K562 (cell line): Measurements from ENCODE around the gene SLC15A3. TPM values are rescaled to one million over a fixed set of nuclear protein-coding genes. Genes with fewer than 3 reads are reported as not detected.

Experiments used
- ATAC-seq: fragments of 200-7000 bp; cut with Tn5 transposase; 3 replicates; pipeline ENCODE4 v1.9.1; 2020; ENCODE audit warnings: moderate library complexity
- BruUV-seq: library from RNA; stranded (reverse); fragments of 400-500 nt; replicated peaks from 2 replicates; lab custom pipeline; 2021; lab: Mats Ljungman, UMichigan
- CTCF ChIA-PET: fragments of 300-600 bp; formaldehyde crosslinking; extraction: SDS; loops from one replicate; lab custom pipeline; 2021; ENCODE audit warnings: low intra/inter-chr PET ratio; lab: Yijun Ruan, JAX
- POLR2A ChIA-PET: fragments of 300-600, 350-650 bp; sonication (Branson Sonifier 250); formaldehyde crosslinking; extraction: SDS; loops from one replicate; lab custom pipeline; 2021; ENCODE audit warnings: antibody characterized with exemption, inconsistent platforms; lab: Yijun Ruan, JAX
- DNase-seq, 4 experiments: peaks; one replicate each; pipeline versions ENCODE4 v3.0.0 to v3.0.0-alpha.2; 2011 to 2018; ENCODE audit warnings: low spot score in 3 of 4, mixed read lengths in 3 of 4; ENCODE audit errors: extremely low read depth in 1 of 4
- FAIRE-seq: peaks from 2 replicates; lab custom pipeline; 2011; peaks lifted over from hg19 to GRCh38; lab: Jason Lieb, UNC
- H2AFZ ChIP-seq: 2 replicates; pipeline ENCODE4 v1.6.0; 2011; ENCODE audit warnings: low read depth, low read length, control low read depth, inconsistent platforms
- H3K27ac ChIP-seq: fragments of 200-600 bp; 3 replicates; pipeline ENCODE4 v1.8.0; 2011; ENCODE audit warnings: low read depth, mild to moderate bottlenecking, control low read depth, inconsistent platforms, low read length, moderate library complexity, mixed read lengths; ENCODE audit errors: extremely low read depth
- H3K27me3 ChIP-seq, 2 experiments: fragments of 300-600 bp in 1 of 2; 2 replicates in 1 of 2; 3 replicates in 1 of 2; pipeline versions ENCODE4 v1.6.0 to v1.8.0; 2011; ENCODE audit warnings: inconsistent platforms in 2 of 2, low read length in 2 of 2, mild to moderate bottlenecking in 1 of 2, mixed read lengths in 1 of 2, moderate library complexity in 1 of 2; ENCODE audit not compliant: control insufficient read depth in 2 of 2, insufficient read depth in 2 of 2
- H3K36me3 ChIP-seq: fragments of 300-600 bp; 3 replicates; pipeline ENCODE4 v1.8.0; 2011; ENCODE audit warnings: mild to moderate bottlenecking, low read length, inconsistent platforms; ENCODE audit not compliant: control insufficient read depth, insufficient read depth
- H3K4me1 ChIP-seq, 2 experiments: fragments of 200-600 bp in 1 of 2; replicated peaks in 1 of 2; 2 replicates in 1 of 2; 3 replicates in 1 of 2; pipeline versions ENCODE4 v1.5.1 to v1.8.0; 2011; ENCODE audit warnings: inconsistent platforms in 2 of 2, low read length in 2 of 2, mild to moderate bottlenecking in 1 of 2, mixed read lengths in 1 of 2, moderate library complexity in 1 of 2; ENCODE audit not compliant: control insufficient read depth in 2 of 2, insufficient read depth in 2 of 2
- H3K4me2 ChIP-seq: 2 replicates; pipeline ENCODE4 v1.6.1; 2011; ENCODE audit warnings: low read length, control low read depth, inconsistent platforms, mixed read lengths; ENCODE audit not compliant: insufficient read depth
- H3K4me3 ChIP-seq: fragments of 200-600 bp; sonication (generic), shearing (Covaris generic); 2 replicates; pipeline ENCODE4 v1.5.1; 2016; ENCODE audit warnings: control low read depth, inconsistent platforms
- H3K79me2 ChIP-seq: fragments of 200-600 bp; 3 replicates; pipeline ENCODE4 v1.8.0; 2011; ENCODE audit warnings: low read length, inconsistent platforms; ENCODE audit not compliant: control insufficient read depth, insufficient read depth
- H3K9ac ChIP-seq, 2 experiments: 2 replicates each; pipeline versions ENCODE4 v1.6.0 to v1.6.1; 2011; ENCODE audit warnings: low read depth in 2 of 2, low read length in 2 of 2, control low read depth in 1 of 2, inconsistent platforms in 1 of 2, mild to moderate bottlenecking in 1 of 2, mixed read lengths in 1 of 2; ENCODE audit not compliant: insufficient read depth in 1 of 2
- H3K9me1 ChIP-seq: one replicate; pipeline ENCODE4 v1.6.0; 2011; ENCODE audit warnings: inconsistent platforms, mild to moderate bottlenecking, low read length, moderate library complexity; ENCODE audit not compliant: control insufficient read depth, insufficient read depth
- H3K9me3 ChIP-seq: replicated peaks from 2 replicates; pipeline ENCODE4 v1.5.1; 2011; ENCODE audit warnings: low read depth, low read length, inconsistent platforms; ENCODE audit not compliant: control insufficient read depth, insufficient read depth
- H4K20me1 ChIP-seq: replicated peaks from 2 replicates; pipeline ENCODE4 v1.6.1; 2011; ENCODE audit warnings: low read length, inconsistent platforms, mixed read lengths; ENCODE audit not compliant: control insufficient read depth, insufficient read depth
- RBBP5 ChIP-seq: fragments of 200-600 bp; sonication (generic); IDR thresholded peaks from 2 replicates; pipeline ENCODE4 v1.6.1; 2012; ENCODE audit warnings: borderline replicate concordance, mild to moderate bottlenecking, low read length, control low read depth, inconsistent platforms; ENCODE audit not compliant: insufficient read depth, poor library complexity, severe bottlenecking
- SMC3 ChIP-seq: conservative IDR thresholded peaks from 2 replicates; pipeline ENCODE4 v1.6.1; 2011; ENCODE audit warnings: low read depth, low read length, improper control_type of control experiment; ENCODE audit not compliant: insufficient read depth
- SPI1 ChIP-seq: IDR thresholded peaks from 2 replicates; pipeline ENCODE4 v1.6.1; 2011; ENCODE audit warnings: low read depth, low read length, control low read depth, borderline replicate concordance
- SRSF3 ChIP-seq: fragments of 200-400 bp; formaldehyde crosslinking; IDR thresholded peaks from 2 replicates; pipeline ENCODE4 v1.6.1; 2016; ENCODE audit warnings: mild to moderate bottlenecking, low read length, moderate library complexity; ENCODE audit not compliant: insufficient read depth
- TAF7 ChIP-seq: fragments of 450-650 bp; IDR thresholded peaks from 2 replicates; pipeline ENCODE4 v1.6.1; 2016; ENCODE audit warnings: missing genetic modification characterization, missing compliant biosample characterization
- YY1 ChIP-seq, 3 experiments: IDR thresholded peaks; 2 replicates each; pipeline ENCODE4 v1.6.1; 2011; ENCODE audit warnings: low read length in 2 of 3, mild to moderate bottlenecking in 2 of 3, moderate library complexity in 2 of 3, borderline replicate concordance in 1 of 3, control low read depth in 1 of 3, low read depth in 1 of 3; ENCODE audit not compliant: insufficient read depth in 3 of 3, insufficient replicate concordance in 2 of 3, control insufficient read depth in 1 of 3, insufficient read length in 1 of 3; ENCODE audit errors: extremely low read depth in 1 of 3
- ZBTB17 ChIP-seq: fragments of 450-650 bp; formaldehyde crosslinking; IDR thresholded peaks from 2 replicates; pipeline ENCODE4 v1.4.0; 2020; ENCODE audit warnings: mild to moderate bottlenecking
- ZNF23 ChIP-seq: fragments of 250-450 bp; sonication (Bioruptor Pico); IDR thresholded peaks from 2 replicates; pipeline ENCODE4 v1.4.0; 2020; ENCODE audit warnings: mild to moderate bottlenecking
- ZNF395 ChIP-seq: fragments of 200-800 bp; sonication (Bioruptor generic); IDR thresholded peaks from 2 replicates; pipeline ENCODE4 v1.6.1; 2017; ENCODE audit warnings: missing genetic modification characterization, missing compliant biosample characterization
- WGBS: fragments of 100-300 bp; shearing (Covaris generic); methylation state at CpG from one replicate; pipeline ENCODE4 v1.1.6; 2016; ENCODE audit warnings: low coverage, mixed read lengths; ENCODE audit not compliant: insufficient coverage; ENCODE audit errors: missing lambda C conversion rate; 5-methylcytosine and 5-hydroxymethylcytosine counted together
- in situ Hi-C: fragments of 300-500 bp; cut with MboI; formaldehyde crosslinking; loops from 4 replicates; pipeline ENCODE4 v1.15.0; 2018; ENCODE audit warnings: inconsistent platforms, mixed read lengths
- intact Hi-C: fragments of 100-400 bp; cut with micrococcal nuclease; formaldehyde crosslinking; loops from 2 replicates; pipeline ENCODE4 v1.14.2; 2022
- polyA plus RNA-seq, 8 experiments: library from polyadenylated mRNA; depleted of rRNA in 4 of 8; stranded (reverse) in 5 of 8; unstranded in 3 of 8; fragments of >200 nt; fragmentation: Nextera tagmentation in 2 of 8; fragmentation: Illumina TruSeq in 1 of 8; extraction: Ambion mirVana in 2 of 8; extraction: Trizol in 1 of 8; gene quantifications; 2 replicates each; pipeline versions ENCODE4 v1.2.1 to v1.2.3, GENCODE V29; 2011 to 2014; ENCODE audit warnings: inconsistent platforms in 1 of 8, missing spikeins in 1 of 8
- total RNA-seq, 7 experiments: library from RNA; depleted of rRNA in 6 of 7; stranded (reverse); fragments of >200 nt in 6 of 7; fragmentation: Illumina TruSeq in 2 of 7; extraction: Trizol in 2 of 7; gene quantifications; 2 replicates each; pipeline versions ENCODE4 v1.2.1 to v1.2.3, GENCODE V29; 2011 to 2021; ENCODE audit warnings: low replicate concordance in 1 of 7

The SLC15A3 gene
- total and polyA plus RNA-seq, 9 of the 15 experiments (the other 6 are each of a cell fraction or from before 2014, with no cell fraction given), result 0.07 to 0.27 TPM; not detected in 7

GRCh38 chr11:60942219-60942618 is 9.8 kb downstream of the SLC15A3 start (continued):
- TF ChIP-seq SMC3, result no peak
- no peak for TF ChIP-seq YY1 (IDR thresholded peaks at IDR 0.05; ENCODE audit: borderline replicate concordance in 1 of 3, control insufficient read depth in 1 of 3, extremely low read depth in 1 of 3, insufficient read depth in 3 of 3, insufficient read length in 1 of 3, insufficient replicate concordance in 2 of 3, low read depth in 1 of 3, low read length in 2 of 3)
- TF ChIP-seq TAF7 (tag), result no peak
- TF ChIP-seq RBBP5, result no peak
- TF ChIP-seq ZNF395 (CRISPR knock-in tag), result no peak
- TF ChIP-seq SRSF3, result no peak

GRCh38 chr11:60941371-60942119 is 10.4 kb downstream of the SLC15A3 start:
- Histone ChIP-seq H3K9me3 (no peaks in the 10 kb centered on the region), H3K9ac (no peak overlapping the region), H3K36me3 (no peaks in the 10 kb centered on the region), H3K27me3 (peaks cover 47 to 80% of the 10 kb centered on the region in 2 experiments), H4K20me1 (peaks cover 15% of the 10 kb centered on the region), H3K4me2 (no peak overlapping the region), H3K79me2 (no peaks in the 10 kb centered on the region), H3K4me1 (peaks cover 4 to 7% of the 10 kb centered on the region in 2 experiments; a peak in 3 of 5 replicates), H3K27ac (no peak overlapping the region), H3K4me3 (no peak overlapping the region), H2AFZ (no peak overlapping the region), H3K9me1 (no peaks in the 10 kb centered on the region)
- CTCF ChIA-PET, result interaction anchor here (0.5 kb wide), 1 partner anchor 50 kb away, joined by 3 read pairs; no protein-coding TSS in a partner anchor
- FAIRE-seq (no peak), ATAC-seq (no peak), DNase-seq (no peak)
- TF ChIP-seq ZBTB17 (CRISPR knock-in tag) (peak; percentile 74; the same call in 1 of the 2 replicates), SPI1 (no peak), ZNF23 (CRISPR knock-in tag) (0 out of 2 replicates have a peak, but pooled peaks have one; percentile 60)
- intact Hi-C loops (no loop called here), in situ Hi-C loops (no loop called here)
- no TSS peak for BruUV-seq
- POLR2A ChIA-PET, result interaction anchor here (1.0 to 1.7 kb wide), 2 partner anchors 18 to 232 kb away, joined by 3 to 6 read pairs; partner anchors contain the start of gene TMEM132A
- 2% methylated on average over 5 of the region's 6 CpGs for WGBS
